ENCODE measurements around the gene ARNT2.

The ARNT2 gene

DNA sequence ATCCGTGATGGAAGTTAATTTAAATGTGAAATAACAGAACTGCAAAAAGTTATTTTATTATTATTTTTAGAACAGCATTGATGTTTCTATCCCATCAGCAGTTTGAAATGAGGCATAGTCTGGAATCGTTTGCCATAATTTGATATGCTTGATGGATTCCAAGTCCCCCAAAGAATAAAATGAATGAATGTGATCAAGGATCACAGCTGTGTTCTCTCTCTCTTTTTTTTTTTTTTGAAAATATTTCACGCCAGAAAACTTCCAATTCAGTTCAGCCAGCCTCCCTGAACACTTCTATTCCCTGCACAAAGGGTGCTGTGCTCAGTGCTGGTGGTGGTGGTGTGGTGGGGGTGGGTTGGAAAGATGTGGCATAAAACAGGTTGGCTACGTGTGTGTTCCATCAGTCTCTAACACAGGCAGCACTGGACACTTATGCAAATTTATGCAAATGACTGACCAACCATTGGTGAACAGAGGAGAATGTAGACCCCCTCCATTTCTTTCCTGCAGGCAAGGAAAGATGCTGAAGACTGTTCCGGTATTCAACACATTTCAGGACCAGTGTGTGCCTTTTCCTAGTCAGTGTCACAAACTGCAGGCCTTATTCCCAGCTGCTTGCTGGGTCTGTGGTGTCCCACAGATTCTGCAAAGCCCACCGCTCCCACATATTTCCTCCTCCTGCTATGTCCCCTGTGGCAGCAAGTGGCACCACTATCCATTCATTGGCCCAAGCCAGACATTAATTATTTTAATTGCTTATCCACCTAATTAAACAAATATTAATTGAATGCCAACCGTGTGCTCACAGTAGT is 10.6 kb downstream of the ARNT2 start:
- DNase-seq: no peak

- no peak for DNase-seq
Measured at GRCh38 chr15:80415358-80415670, 11.1 kb downstream of the ARNT2 start.

- no peak for DNase-seq
Measured at GRCh38 chr15:80416702-80417101, 12.5 kb downstream of the ARNT2 start.

DNA sequence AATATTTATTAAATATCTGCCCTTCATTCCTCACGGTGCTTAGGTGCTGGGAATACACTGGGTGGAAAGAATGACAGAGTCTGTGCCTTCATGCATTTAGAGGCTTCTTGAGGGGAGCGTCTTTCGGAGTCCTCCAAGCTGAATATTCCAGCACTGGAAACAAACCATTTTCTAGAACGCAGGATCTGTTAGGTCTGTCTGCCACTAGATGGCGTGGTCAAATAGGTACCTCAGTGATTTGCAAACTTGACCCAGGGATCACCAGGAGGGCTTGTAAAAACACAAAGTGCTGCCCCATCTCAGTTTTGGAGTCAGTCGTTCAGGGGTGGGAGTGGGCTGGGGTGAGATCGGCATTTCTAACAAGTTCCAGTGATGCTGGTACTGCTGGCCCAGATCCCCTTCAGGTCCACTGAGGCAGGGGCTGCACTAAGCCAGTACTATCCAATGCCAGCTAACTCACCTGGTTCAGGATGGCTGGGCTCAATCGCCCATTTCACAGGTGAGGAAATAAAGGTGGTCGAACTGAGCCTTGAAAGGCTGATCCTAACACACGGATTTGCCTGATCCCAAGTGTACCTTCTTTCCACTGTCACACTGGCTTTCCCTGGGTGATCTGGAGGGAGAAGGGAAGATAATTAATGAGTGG is 14.8 kb downstream of the ARNT2 start:
- no peak for DNase-seq

- DNase-seq: no peak
Measured at GRCh38 chr15:80419546-80419945, 15.4 kb downstream of the ARNT2 start.

DNA sequence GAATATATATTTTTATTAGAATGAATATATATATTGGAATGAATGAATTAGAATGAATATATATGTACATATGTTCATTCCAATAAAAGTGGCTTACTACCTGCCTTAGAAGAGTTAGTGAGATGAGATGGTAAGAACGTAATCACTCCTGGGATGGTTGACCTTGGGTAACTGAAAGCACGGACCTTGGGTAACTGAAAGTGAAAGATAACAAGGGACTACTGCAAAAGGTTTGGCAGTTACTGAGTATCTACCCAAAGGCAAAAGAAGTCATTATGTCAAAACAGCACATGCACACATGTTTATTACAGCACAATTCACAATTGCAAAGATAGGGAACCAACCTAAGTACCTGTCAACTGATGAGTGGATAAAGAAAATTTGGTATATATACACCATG is 16.5 kb downstream of the ARNT2 start:
- no peak for DNase-seq

DNA sequence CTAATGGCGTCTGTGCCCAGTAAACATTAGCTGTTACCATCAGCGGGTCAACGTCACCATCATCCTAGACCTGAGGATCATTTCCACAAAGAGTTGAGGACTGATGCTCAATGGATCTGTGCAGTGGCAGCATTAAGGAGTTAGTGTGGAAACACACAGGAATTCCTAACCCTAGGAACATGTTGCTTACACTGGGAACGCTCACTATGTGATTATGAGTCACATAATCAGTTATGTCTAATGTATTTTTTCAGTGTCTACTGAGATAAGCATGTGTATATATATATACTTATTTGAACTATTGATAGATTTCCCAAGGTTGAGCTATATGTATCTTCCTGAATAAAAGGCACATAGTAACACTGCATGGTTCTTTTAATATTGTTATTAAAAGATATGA is 19.0 kb downstream of the ARNT2 start:
- no peak for DNase-seq

GRCh38 chr15:80424381-80424780 is 20.2 kb downstream of the ARNT2 start:
- DNase-seq: no peak

GRCh38 chr15:80426316-80426715 is 22.1 kb downstream of the ARNT2 start:
- no peak for DNase-seq

GRCh38 chr15:80429964-80430363 is 25.8 kb downstream of the ARNT2 start:
- no peak for DNase-seq

DNA sequence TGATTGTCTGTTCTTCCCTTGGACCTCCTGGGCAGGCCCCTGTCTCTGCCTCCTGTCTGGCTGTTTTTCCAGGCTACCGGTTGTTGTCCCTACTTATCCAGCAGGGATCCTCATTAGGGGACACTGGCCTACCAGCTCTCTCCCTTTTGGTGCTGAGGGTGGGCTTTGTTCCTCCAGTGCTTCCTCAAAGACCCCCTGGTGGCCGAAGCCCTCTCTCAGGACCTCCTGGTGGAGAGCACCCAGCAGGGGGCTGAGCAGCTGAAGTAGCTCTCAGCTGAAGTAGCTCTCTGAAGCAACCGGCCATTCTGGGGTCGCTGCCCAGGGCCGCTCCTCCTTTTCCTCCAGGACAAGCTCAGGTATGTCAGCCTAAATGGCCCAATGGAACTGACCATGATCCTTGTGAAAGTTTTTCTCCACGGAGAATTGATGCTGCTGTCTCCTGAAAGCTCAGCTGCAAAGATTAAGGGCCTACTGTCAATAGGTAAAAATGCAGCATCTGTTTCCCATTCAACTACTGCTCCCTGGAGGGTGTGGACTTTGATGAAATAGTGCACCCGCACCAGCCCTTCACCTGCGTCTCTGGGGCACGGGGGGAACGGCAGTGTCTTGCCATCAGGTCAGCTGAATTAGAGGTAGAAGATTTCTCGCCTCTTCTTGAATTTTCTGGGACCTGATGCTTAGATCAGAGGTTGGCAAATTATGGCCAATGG is 27.6 kb downstream of the ARNT2 start:
- no peak for DNase-seq

- DNase-seq: no peak
Measured at GRCh38 chr15:80432345-80432702, 28.1 kb downstream of the ARNT2 start.

DNA sequence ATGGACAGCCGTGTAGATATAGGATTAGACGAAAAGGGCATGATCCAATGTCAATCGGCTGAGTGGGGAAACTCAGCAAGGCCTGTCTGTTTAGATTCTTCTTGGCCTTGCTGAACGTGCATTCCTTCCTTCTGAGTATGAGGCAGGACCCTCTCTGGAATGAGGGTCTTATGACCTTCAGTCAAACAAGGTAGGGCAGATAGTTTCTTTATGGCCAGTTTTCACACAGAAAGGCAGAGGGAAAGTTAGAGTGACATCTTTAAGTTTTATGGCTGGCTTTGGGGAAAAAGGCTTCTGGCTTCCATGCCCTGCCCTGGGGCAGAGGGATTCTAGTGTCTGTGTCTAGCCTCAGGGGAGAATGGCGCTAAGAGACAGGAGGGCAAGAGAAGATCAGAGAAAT is 29.7 kb downstream of the ARNT2 start:
- no peak for DNase-seq

DNA sequence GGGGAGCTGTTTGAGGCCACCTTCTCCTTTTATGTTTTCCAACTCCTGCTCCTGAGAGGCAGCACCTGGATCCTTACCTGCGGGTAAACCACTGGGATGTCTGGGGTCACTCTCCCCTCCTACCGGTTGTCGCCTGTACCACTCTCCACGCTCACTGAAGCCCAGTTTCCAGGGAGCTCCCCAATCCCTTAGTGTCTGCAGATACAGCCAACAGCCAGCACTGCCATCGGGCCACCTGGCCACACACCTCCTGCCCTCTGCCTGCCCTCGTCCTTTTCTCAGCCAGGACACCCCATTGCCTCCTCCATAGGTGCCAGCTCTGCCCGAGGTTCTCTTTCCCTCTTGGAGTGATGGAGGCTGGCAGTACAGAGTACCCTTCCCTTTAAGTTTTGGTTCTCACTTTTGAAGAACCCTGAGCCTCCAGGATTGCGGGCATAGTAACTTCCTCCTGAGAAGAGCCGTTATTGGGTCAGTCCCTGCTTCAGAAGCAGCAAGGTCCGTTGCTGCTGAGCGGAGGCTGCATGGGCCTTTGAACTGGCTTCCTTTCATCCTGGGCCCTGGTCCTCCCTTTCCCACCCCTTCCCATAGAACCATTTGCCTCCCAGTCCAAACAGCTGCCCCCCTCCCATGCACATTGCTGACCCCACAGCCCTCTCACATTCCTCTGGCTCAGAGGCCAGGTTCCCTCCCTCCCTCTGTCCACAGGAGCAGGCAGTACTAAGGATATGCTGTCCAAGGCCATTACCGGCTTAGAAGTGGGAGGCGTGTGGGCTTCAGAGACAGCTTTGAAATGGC is 30.9 kb downstream of the ARNT2 start:
- DNase-seq: no peak

DNA sequence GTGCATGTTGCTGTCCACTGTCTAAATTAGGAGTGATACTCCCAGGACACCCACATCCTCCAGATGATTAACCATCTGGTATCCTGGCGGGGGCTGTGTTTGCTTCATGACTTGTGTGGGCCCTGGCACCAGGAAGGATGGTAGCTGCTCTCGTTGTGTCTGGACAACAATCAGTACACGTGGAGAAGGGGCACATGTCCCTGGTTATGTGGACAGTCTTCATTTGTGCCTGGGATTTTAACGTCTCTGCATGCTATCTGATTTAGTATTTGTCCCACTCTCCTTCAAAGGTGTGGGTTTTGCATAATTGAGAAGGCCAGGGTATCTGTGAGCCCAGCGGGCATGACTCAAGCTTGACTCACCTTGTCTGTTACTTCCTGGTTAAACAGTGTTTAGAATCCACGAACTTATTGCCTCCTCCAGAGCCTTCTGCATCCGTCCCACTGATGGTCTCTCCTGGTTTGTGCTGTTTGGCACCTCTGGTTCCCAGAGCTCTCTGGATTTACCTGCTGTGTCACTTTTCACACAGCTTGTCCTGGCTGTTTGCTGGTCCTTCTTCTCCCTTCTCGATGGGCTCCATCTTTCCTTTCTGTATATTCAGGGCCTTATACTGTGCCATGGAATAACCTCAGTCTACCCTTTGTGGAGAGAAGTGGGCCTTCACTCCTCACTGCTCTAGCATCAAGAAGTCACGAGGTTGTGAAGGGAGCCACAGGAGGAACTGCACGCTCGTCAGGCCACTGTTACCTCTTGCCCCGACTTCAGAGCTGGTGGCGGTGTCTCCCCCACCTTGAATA is 32.5 kb downstream of the ARNT2 start:
- no peak for DNase-seq

GRCh38 chr15:80437334-80437891 is 33.2 kb downstream of the ARNT2 start:
- no peak for DNase-seq

DNA sequence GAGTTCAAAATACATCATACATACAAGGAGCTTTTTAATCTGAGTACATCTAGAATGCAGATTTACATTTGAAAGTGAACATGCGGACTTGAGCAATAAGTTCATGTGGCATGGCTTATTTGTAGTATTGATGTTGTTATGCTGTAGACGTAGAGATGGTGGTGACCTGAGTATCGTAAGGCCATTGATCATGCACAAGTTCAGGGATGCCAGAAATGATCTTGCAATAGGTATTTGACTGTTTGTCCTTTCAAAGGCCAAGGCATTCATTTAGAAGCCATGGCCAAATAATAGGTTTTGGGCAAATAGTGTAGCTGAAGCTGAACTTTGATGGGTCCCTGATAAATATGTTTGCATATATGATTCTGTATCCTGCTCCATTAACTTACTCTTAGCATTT is 35.0 kb downstream of the ARNT2 start:
- DNase-seq: no peak

- no peak for DNase-seq
Measured at GRCh38 chr15:80440024-80440423, 35.8 kb downstream of the ARNT2 start.

- no peak for DNase-seq
Measured at GRCh38 chr15:80441041-80441440, 36.9 kb downstream of the ARNT2 start.

GRCh38 chr15:80441714-80442113 is 37.5 kb downstream of the ARNT2 start:
- DNase-seq: no peak

DNA sequence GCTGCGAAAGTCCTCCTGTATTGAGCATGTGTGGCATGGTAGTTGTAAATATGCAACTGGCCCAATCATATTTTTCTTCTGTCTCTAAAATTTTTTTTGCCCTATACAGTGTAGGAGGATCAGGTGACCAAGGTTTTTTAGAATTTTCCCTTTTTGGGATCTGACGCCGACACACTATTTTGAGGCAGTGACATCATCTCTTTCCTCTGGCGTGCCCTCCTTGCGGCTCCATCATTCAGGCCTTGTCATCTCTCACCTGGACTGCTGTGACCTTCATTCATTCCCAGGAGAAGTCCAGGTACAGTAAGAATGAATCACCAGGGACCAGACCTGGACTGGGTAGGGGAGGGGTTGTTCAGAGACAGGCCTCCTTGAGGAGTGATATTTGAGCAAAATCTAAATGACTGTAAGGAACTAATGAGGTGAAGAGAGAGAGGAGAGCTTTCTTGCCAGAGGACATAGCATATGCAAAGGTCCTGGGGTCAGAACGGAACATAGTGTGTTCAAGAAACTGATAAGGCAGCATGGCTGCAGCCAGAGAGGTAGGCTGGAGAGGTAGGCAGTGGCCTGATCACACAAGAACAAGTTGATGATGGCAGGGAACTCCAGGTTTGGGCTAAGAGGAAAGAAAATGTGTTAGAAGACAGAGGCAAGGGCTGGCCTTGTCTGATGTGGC is 38.7 kb downstream of the ARNT2 start:
- DNase-seq: no peak
